HG02623 (cell line): ENCODE data around the gene HSPD1.

Experiments used
- ATAC-seq: cut with Tn5 transposase; IDR thresholded peaks from one replicate; pipeline ENCODE4 v1.9.1; 2021; ENCODE audit warnings: moderate library complexity; ENCODE audit not compliant: unreplicated experiment

HSPD1 gene

DNA sequence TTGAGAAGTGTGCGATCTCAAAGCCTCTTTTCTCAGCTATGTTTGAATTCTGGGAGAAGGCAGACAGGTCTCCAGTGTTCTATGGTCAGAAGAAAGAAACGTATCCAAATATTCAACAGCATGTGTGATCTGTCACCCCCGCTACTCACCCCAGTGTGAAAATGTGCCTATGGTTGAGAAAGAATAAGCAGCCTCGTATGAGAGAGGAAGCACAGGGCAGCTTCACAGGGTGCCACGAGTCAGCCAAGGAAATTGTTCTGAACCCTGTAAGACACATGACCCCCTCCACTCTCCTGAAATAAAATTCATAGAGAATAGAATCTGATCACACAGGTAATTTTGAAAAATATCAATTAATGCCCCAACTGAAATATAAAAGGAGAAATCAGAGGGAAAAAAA lies 56.8 kb downstream of the HSPD1 start:
- no peak for ATAC-seq

DNA sequence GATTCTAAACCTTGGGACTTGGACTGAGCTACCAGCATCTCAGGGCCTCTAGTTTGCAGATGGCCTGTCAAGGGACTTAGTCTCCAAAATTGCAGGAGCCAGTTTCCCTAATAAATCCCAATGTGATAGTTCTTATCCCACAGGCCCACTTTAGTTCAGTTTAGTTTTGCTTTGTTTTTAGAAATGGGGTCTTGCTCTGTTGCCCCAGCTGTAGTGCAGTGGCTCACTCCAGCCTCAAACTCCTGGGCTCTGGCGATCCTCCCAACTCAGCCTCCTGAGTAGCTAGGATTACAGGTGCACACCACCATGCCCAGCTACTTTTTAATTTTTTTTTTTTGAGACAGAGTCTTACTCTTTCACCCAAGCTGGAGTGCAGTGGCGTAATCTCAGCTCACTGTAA lies 62.3 kb downstream of the HSPD1 start:
- no peak for ATAC-seq
